Measurements from ENCODE around the gene MALRD1. TPM values are rescaled to one million over a fixed set of nuclear protein-coding genes. Genes with fewer than 3 reads are reported as not detected.

The MALRD1 gene
- total RNA-seq, 2 experiments from 2014 or later: 0.29 to 0.41 TPM

DNA sequence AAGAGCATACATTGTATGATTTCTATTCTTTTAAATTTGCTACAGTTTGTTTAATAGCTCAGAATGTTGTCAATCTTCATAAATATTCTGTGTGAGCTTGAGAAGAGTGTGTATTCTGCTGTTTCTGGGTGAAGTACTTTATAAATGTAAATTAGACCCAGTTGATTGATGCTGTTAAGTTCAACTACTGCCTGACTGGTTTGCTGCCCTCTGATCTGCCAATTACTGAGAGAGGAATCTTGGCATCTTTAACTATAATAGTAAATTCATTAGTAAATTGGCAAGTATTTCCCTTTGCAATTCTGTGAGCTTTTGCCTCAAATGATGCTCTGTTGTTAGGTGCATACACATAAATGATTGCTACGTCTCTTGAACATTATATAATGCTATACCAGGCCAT lies 512.6 kb downstream of the MALRD1 start:
- no peaks in the 10 kb centered on the region for H3K4me1 Mint-ChIP-seq (ENCODE audit: low read depth)
- DNase-seq (no peak), ATAC-seq (no peak)
- peaks cover 2% of the 10 kb centered on the region for H3K9me3 Mint-ChIP-seq
- H3K36me3 Mint-ChIP-seq (ENCODE audit: low read depth): no peaks in the 10 kb centered on the region
- no peak overlapping the region for H3K27ac Mint-ChIP-seq
- H3K27me3 Mint-ChIP-seq: no peaks in the 10 kb centered on the region
- ChIA-PET CTCF (no interaction called here), POLR2A (no interaction called here)
- intact Hi-C loops (cut with micrococcal nuclease): no loop called here
- no peak overlapping the region for H3K4me3 Mint-ChIP-seq
- TF ChIP-seq, protein P1, sequence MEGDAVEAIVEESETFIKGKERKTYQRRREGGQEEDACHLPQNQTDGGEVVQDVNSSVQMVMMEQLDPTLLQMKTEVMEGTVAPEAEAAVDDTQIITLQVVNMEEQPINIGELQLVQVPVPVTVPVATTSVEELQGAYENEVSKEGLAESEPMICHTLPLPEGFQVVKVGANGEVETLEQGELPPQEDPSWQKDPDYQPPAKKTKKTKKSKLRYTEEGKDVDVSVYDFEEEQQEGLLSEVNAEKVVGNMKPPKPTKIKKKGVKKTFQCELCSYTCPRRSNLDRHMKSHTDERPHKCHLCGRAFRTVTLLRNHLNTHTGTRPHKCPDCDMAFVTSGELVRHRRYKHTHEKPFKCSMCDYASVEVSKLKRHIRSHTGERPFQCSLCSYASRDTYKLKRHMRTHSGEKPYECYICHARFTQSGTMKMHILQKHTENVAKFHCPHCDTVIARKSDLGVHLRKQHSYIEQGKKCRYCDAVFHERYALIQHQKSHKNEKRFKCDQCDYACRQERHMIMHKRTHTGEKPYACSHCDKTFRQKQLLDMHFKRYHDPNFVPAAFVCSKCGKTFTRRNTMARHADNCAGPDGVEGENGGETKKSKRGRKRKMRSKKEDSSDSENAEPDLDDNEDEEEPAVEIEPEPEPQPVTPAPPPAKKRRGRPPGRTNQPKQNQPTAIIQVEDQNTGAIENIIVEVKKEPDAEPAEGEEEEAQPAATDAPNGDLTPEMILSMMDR (IDR thresholded peaks at IDR 0.05): no peak

- ChIA-PET CTCF (no interaction called here), POLR2A (no interaction called here)
- Mint-ChIP-seq H3K36me3 (ENCODE audit: low read depth) (no peaks in the 10 kb centered on the region), H3K4me3 (no peak overlapping the region), H3K9me3 (no peaks in the 10 kb centered on the region), H3K27ac (no peak overlapping the region), H3K27me3 (no peaks in the 10 kb centered on the region), H3K4me1 (ENCODE audit: low read depth) (no peaks in the 10 kb centered on the region)
- no peak for DNase-seq
- ATAC-seq: no peak
- TF ChIP-seq, protein P1 (IDR thresholded peaks at IDR 0.05): no peak
- intact Hi-C loops (cut with micrococcal nuclease): no loop called here
These were observed 515.0 kb downstream of the MALRD1 start for GRCh38 chr10:19563388-19564141.

GRCh38 chr10:19570120-19570519 lies 521.5 kb downstream of the MALRD1 start:
- H3K9me3 Mint-ChIP-seq: no peaks in the 10 kb centered on the region
- H3K27me3 Mint-ChIP-seq: no peaks in the 10 kb centered on the region
- DNase-seq (no peak), ATAC-seq (no peak)
- H3K27ac Mint-ChIP-seq: no peak overlapping the region
- TF ChIP-seq, protein P1 (IDR thresholded peaks at IDR 0.05): no peak
- POLR2A ChIA-PET: no interaction called here
- no peaks in the 10 kb centered on the region for H3K36me3 Mint-ChIP-seq (ENCODE audit: low read depth)
- CTCF ChIA-PET: no interaction called here
- H3K4me1 Mint-ChIP-seq (ENCODE audit: low read depth): no peaks in the 10 kb centered on the region
- no peak overlapping the region for H3K4me3 Mint-ChIP-seq
- intact Hi-C loops (cut with micrococcal nuclease): no loop called here

DNA sequence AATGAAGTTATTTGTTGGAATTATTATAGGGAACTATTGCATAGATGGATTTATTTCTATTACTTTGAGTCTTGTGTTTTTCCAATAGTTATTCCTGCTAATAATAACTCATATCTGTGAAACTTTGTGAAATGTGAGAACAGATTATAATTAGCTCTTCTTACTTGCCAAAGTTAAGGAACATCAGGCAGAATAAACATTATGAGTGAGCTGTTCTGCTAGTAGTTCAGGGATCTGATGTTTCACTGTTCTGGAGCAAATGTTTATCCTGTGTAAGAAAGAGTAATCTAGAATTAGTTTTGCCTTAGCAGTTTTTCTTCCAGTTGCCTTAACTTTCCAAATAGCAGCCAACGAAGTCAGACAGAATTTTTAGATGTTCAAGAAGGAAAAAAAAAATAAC lies 522.4 kb downstream of the MALRD1 start:
- ChIA-PET CTCF (no interaction called here), POLR2A (no interaction called here)
- ATAC-seq (no peak), DNase-seq (no peak)
- Mint-ChIP-seq H3K4me1 (ENCODE audit: low read depth) (no peaks in the 10 kb centered on the region), H3K27me3 (no peaks in the 10 kb centered on the region), H3K36me3 (ENCODE audit: low read depth) (no peaks in the 10 kb centered on the region), H3K9me3 (no peaks in the 10 kb centered on the region), H3K4me3 (no peak overlapping the region), H3K27ac (no peak overlapping the region)
- TF ChIP-seq, protein P1 (IDR thresholded peaks at IDR 0.05): no peak
- intact Hi-C loops (cut with micrococcal nuclease): no loop called here

DNA sequence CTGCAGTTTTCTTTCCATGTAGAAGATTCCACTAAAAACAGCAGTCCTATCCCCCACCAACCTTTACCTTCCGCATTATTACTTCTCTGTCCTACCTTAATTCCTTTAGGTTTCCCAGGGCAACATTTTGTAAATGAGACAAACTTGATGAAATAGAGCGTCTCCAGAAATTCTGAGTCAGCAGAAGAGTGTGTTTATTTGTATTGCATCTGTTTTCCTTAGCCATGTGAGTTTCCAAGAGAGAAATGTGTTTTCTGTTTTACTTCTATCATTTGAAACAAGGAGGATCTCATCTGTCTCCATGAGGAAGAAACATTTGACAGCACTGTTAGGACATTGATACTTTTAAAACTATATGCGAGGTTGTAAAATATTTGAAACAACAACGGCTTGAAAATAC lies 523.5 kb downstream of the MALRD1 start:
- TF ChIP-seq, protein P1 (IDR thresholded peaks at IDR 0.05): no peak
- Mint-ChIP-seq H3K4me3 (no peak overlapping the region), H3K27me3 (no peaks in the 10 kb centered on the region), H3K4me1 (ENCODE audit: low read depth) (no peaks in the 10 kb centered on the region), H3K27ac (no peak overlapping the region), H3K9me3 (no peaks in the 10 kb centered on the region), H3K36me3 (ENCODE audit: low read depth) (no peaks in the 10 kb centered on the region)
- ATAC-seq (no peak), DNase-seq (no peak)
- ChIA-PET POLR2A (no interaction called here), CTCF (no interaction called here)
- intact Hi-C loops (cut with micrococcal nuclease): no loop called here
